GM12891 (cell line): ENCODE measurements around the gene NAP1L2.

Source experiments
- POLR2A ChIP-seq: IDR thresholded peaks from 2 replicates; pipeline ENCODE4 v1.6.1; 2011; ENCODE audit warnings: low read depth, low read length, control low read depth
- POU2F2 ChIP-seq: IDR thresholded peaks from 2 replicates; pipeline ENCODE4 v1.6.1; 2011; ENCODE audit warnings: low read depth, mild to moderate bottlenecking, control low read depth, low read length, moderate library complexity
- TAF1 ChIP-seq: IDR thresholded peaks from 2 replicates; pipeline ENCODE4 v1.6.1; 2011; ENCODE audit warnings: low read depth, low read length, control low read depth

DNA sequence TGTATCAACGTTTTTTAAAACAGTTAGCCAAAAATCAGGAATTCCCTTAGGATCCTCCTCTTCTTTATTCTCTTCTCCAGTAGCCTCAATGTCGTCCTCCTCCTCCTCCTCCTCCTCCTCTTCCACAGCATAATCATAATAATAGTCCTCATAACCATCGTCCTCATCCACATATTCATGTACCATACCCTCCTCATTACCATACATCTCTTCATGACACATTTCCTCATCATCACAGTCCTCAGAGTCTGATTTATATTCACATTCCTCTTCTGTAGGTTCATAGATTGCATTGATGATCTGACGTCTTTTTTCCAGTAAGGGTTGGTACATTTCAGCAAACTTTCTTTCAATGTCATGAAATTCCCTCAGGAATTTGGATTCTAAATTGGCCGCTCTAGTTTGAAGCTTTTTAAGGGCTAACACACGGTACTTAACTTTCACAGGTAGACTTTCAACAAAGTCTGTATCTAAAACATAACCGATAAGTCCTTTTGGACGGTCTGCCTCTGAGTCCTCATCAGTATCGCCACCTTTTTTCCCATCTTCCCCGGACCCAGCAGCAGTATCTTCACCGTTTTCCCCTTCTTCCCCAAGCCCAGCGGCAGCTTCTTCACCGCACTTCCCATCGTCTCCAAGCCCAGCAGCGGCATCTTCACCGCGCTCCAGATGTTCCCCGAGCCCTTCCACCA, 771 bp downstream of the NAP1L2 start:
- no peak for TF ChIP-seq POU2F2
- TF ChIP-seq TAF1: no peak
- no peak for TF ChIP-seq POLR2A
